ENCODE data around the gene RLN1. TPM values are rescaled to one million over a fixed set of nuclear protein-coding genes. Genes with fewer than 3 reads are reported as not detected.
"Not testable (repeated sequence)": the region's sequence is repeated elsewhere in the genome, so short reads cannot be mapped to it uniquely, and the experiment has no call there.

Gene RLN1, protein sequence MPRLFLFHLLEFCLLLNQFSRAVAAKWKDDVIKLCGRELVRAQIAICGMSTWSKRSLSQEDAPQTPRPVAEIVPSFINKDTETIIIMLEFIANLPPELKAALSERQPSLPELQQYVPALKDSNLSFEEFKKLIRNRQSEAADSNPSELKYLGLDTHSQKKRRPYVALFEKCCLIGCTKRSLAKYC
- not detected for total RNA-seq

DNA sequence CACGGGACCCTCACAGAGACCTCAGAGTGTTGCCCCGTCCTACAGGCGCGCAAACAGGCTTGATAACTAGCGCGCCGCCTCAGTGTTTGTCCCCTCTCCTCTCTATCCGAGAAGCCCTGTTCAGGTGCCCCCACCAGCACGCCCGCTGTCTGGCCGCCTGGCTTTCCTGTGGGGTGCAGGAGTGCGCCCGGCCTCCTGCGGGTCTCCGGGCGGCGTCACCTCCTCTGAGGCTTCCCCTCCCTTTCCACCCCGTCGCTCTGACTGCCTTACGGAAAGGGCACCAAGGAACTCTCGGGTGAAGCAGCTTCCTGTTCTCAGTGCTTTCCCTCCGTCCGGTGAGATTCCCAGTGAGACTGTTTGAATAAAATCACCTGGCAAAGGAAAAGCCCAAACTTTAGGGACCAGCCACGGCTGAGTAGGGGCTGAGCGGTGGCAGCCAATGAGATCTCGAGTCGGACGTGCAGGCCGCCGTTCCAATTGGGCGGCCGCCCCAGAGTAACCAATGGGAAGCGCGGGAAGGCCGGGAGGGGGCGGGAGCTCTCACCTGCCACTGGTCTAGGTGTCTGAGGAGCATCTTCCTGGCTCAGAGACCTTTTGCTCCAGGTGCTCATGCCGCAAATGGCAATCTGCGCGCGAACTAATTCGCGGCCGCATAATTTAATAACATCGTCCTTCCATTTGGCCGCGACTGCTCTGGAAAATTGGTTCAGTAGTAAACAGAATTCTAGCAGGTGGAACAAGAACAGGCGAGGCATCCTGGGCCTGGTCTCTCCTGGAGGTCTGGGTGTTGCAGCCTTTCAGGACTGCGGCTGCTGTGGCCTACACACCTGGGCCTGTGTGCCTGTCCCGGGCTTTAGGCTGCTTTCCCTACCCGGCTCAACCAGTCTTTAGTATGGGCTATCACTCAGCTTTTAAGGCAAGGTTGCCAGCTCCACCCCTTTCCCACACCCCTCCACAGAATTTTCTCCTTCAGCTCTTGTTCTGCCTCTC, at the start of gene RLN1:
Gene RLN1 (minus strand): TSS at position 885 of the 990 bp plus-strand sequence. CDS start 130 bp downstream, at position 755.
- not testable (repeated sequence) for H3K9me3 ChIP-seq; DNase-seq (ENCODE audit: low spot score in 2 of 2); H3K36me3 ChIP-seq; H3K27me3 ChIP-seq; H3K27ac ChIP-seq; H3K4me1 ChIP-seq
- WGBS, 2 donors: 31 to 42% methylated on average over 7 to 14 of the region's 50 CpGs
- peak within 1 kb of the TSS in 2 of 4 donors; percentile 19 to 32 for H3K4me3 ChIP-seq

GRCh38 chr9:5389109-5389732, 49.5 kb upstream of the RLN1 start:
- Histone ChIP-seq H3K27me3 (no peaks in the 10 kb centered on the region), H3K4me3 (no peak overlapping the region), H3K27ac (no peak overlapping the region), H3K4me1 (no peaks in the 10 kb centered on the region), H3K36me3 (peaks cover 0 to 3% (median 0%) of the 10 kb centered on the region in 3 donors), H3K9me3 (no peaks in the 10 kb centered on the region)
- 54 to 74% methylated on average over 3 of the region's 3 CpGs for WGBS, 2 donors
- no peak for DNase-seq (ENCODE audit: low spot score in 2 of 2)
- no peak for TF ChIP-seq EP300 (IDR thresholded peaks at IDR 0.05)
- TF ChIP-seq CTCF (IDR thresholded peaks at IDR 0.05): no peak
- no peak for TF ChIP-seq POLR2A (IDR thresholded peaks at IDR 0.05)

DNA sequence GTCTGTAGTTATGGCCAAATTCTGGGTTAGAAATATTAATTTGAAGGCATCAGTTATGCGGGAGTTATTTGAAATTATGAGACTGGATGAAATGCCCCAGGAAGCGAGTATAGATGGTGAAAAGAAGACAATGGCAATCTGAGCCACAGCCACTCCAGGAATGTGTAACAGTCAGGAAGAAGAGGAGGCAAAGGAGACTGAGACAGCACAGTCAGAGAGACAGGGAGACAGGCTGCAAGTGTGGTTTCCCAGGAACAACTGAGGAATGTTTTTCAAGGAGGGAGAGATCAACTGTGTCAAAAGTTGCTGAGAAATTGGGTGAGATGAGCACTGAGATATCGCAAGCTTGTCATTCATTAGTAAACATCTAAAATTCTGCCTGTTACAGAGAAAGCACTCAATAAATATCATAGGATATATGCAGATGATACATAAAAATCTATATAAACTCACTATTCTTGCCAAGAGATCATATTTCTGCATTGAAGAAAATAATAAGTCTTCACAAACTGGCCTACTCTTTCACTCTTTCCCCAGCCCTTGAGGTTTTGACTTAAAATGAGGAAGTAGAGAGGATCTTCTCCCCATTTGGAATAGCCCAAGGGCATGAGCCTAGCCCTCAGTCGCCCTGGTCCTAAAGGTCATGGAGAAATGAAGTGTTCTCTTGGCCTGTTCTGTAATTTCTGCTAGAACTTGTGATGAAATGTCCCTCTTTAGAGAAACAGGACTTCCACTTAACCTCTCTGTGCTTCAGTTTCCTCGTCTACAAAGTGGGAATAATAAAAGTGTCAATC, 48.5 kb upstream of the RLN1 start:
- WGBS, 2 donors: 74 to 89% methylated on average over 5 of the region's 5 CpGs
- no peak overlapping the region for H3K4me3 ChIP-seq
- no peak for DNase-seq (ENCODE audit: low spot score in 2 of 2)

DNA sequence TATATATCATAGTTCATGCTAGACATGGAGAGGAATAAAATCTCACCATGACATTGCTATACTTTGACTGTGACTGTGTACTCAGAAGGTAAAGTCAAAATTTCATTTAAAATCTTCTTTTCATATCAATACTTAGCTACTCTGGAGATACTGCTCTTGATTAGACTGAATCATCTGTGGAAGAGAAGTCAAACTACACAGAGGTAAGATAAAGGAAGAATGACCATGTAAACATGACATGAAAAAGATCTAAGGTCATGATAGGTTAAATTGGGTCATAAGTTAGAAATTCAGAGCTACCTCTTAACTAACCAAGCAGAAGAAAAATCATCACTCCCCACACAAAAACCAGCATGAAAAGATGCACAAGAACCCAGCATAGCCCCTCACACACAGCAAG, 44.8 kb upstream of the RLN1 start:
- peaks cover 0 to 25% (median 0%) of the 10 kb centered on the region in 3 donors for H3K36me3 ChIP-seq
- H3K9me3 ChIP-seq: no peaks in the 10 kb centered on the region
- no peak overlapping the region for H3K4me3 ChIP-seq
- H3K27me3 ChIP-seq: no peaks in the 10 kb centered on the region
- no peak for DNase-seq (ENCODE audit: low spot score in 2 of 2)
- H3K4me1 ChIP-seq: no peaks in the 10 kb centered on the region
- TF ChIP-seq CTCF (IDR thresholded peaks at IDR 0.05): no peak
- TF ChIP-seq EP300 (IDR thresholded peaks at IDR 0.05): no peak
- no peak for TF ChIP-seq POLR2A (IDR thresholded peaks at IDR 0.05)
- H3K27ac ChIP-seq: no peak overlapping the region

More for the DNA sequence above, 48.5 kb upstream of the RLN1 start:
- TF ChIP-seq CTCF (IDR thresholded peaks at IDR 0.05): no peak
- no peak for TF ChIP-seq EP300 (IDR thresholded peaks at IDR 0.05)
- TF ChIP-seq POLR2A (IDR thresholded peaks at IDR 0.05): no peak
- H3K36me3 ChIP-seq: peaks cover 0 to 9% (median 0%) of the 10 kb centered on the region in 3 donors
- no peaks in the 10 kb centered on the region for H3K4me1 ChIP-seq
- H3K9me3 ChIP-seq: no peaks in the 10 kb centered on the region
- no peak overlapping the region for H3K27ac ChIP-seq
- H3K27me3 ChIP-seq: no peaks in the 10 kb centered on the region

DNA sequence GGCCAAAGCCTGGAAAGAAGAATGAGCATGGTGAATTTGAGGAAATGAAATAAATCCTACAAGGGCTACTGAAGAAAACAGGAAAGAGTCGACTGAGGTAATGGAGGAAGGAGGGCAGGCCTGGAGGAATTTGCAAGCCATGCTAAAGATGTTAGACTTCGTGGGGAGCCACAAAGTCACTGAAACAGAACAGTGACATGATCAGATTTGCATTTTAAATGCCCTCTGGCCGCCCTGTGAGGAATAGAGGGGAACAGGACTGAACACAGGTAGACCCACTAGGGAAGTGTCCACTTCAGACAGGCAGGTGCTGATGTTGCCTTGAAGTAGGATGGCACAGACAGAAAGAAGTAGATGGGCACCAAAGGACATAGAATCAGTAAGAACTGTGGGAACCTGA, 42.8 kb upstream of the RLN1 start:
- Histone ChIP-seq H3K9me3 (no peaks in the 10 kb centered on the region), H3K27me3 (no peaks in the 10 kb centered on the region), H3K4me1 (no peaks in the 10 kb centered on the region), H3K27ac (no peak overlapping the region), H3K4me3 (no peak overlapping the region), H3K36me3 (peaks cover 0 to 25% (median 0%) of the 10 kb centered on the region in 3 donors)
- no peak for DNase-seq (ENCODE audit: low spot score in 2 of 2)
- no peak for TF ChIP-seq EP300 (IDR thresholded peaks at IDR 0.05)
- 70 to 75% methylated on average over 3 of the region's 3 CpGs for whole genome bisulfite sequencing, 2 donors

Measured in tibial nerve (tissue), 4 donors.